Cerebellar cortex (tissue), 1 donor: ENCODE results near the gene CTNNA2.

Source experiments
- DNase-seq: peaks from one replicate; pipeline ENCODE4 v3.0.0-alpha.2; 2015; ENCODE audit warnings: low spot score

CTNNA2 gene

GRCh38 chr2:79982445-79982844 lies 469.6 kb downstream of the CTNNA2 start:
- DNase-seq, result peak; percentile 7

- no peak for DNase-seq
Measured at GRCh38 chr2:79984476-79984875, 471.6 kb downstream of the CTNNA2 start.

GRCh38 chr2:79985145-79985544 lies 472.3 kb downstream of the CTNNA2 start:
- DNase-seq, result no peak

- peak; percentile 70 for DNase-seq
Measured at GRCh38 chr2:79985571-79985970, 472.7 kb downstream of the CTNNA2 start.

GRCh38 chr2:79993144-79993543 lies 480.3 kb downstream of the CTNNA2 start:
- no peak for DNase-seq

- DNase-seq, result no peak
Measured at GRCh38 chr2:79994161-79994560, 481.3 kb downstream of the CTNNA2 start.

GRCh38 chr2:79994965-79995364 lies 482.1 kb downstream of the CTNNA2 start:
- no peak for DNase-seq

- DNase-seq, result no peak
Measured at GRCh38 chr2:79996709-79997108, 483.9 kb downstream of the CTNNA2 start.

GRCh38 chr2:80001701-80002101 lies 488.9 kb downstream of the CTNNA2 start:
- DNase-seq, result no peak

- DNase-seq, result no peak
Measured at GRCh38 chr2:80002112-80002511, 489.3 kb downstream of the CTNNA2 start.

- no peak for DNase-seq
Measured at GRCh38 chr2:80002568-80003157, 489.8 kb downstream of the CTNNA2 start.

GRCh38 chr2:80007777-80008503 lies 495.1 kb downstream of the CTNNA2 start:
- no peak for DNase-seq

GRCh38 chr2:80008596-80008995 lies 495.7 kb downstream of the CTNNA2 start:
- DNase-seq, result no peak

GRCh38 chr2:80009211-80009610 lies 496.4 kb downstream of the CTNNA2 start:
- DNase-seq, result no peak

- no peak for DNase-seq
Measured at GRCh38 chr2:80012061-80012460, 499.2 kb downstream of the CTNNA2 start.

- DNase-seq, result no peak
Measured at GRCh38 chr2:80014637-80015036, 501.8 kb downstream of the CTNNA2 start.

GRCh38 chr2:80016171-80016570 lies 503.3 kb downstream of the CTNNA2 start:
- DNase-seq, result no peak

GRCh38 chr2:80019571-80020460 lies 507.0 kb downstream of the CTNNA2 start:
- DNase-seq, result no peak

GRCh38 chr2:80022018-80022417 lies 509.2 kb downstream of the CTNNA2 start:
- no peak for DNase-seq

GRCh38 chr2:80026040-80026729 lies 513.3 kb downstream of the CTNNA2 start:
- DNase-seq, result no peak

GRCh38 chr2:80028051-80028450 lies 515.2 kb downstream of the CTNNA2 start:
- DNase-seq, result peak; percentile 51

GRCh38 chr2:80028584-80028983 lies 515.7 kb downstream of the CTNNA2 start:
- peak; percentile 62 for DNase-seq
